HG03439 (cell line): ENCODE results near the gene ZNG1C.
"Not testable (repeated sequence)": the region's sequence is repeated elsewhere in the genome, so short reads cannot be mapped to it uniquely, and the experiment has no call there.

Experiments used
- ATAC-seq: cut with Tn5 transposase; IDR thresholded peaks from one replicate; pipeline ENCODE4 v1.9.1; 2021; ENCODE audit warnings: mild to moderate bottlenecking, moderate library complexity; ENCODE audit not compliant: unreplicated experiment

Gene ZNG1C

GRCh38 chr9:68241683-68242082 is at the start of gene ZNG1C:
Gene ZNG1C, plus strand, starts transcription at chr9:68241983. Its CDS starts 49 bp downstream, at chr9:68242032.
- not testable (repeated sequence) for ATAC-seq

- ATAC-seq: not testable (repeated sequence)
Measured at GRCh38 chr9:68242437-68242836, 654 bp downstream of the ZNG1C start.

GRCh38 chr9:68281041-68281440 is 39.3 kb downstream of the ZNG1C start:
- not testable (repeated sequence) for ATAC-seq

- ATAC-seq: not testable (repeated sequence)
Measured at GRCh38 chr9:68302567-68302966, 60.8 kb downstream of the ZNG1C start, which contains the start of gene FOXD4L3. Gene FOXD4L3, plus strand, starts transcription at chr9:68302867. Its CDS starts 85 bp downstream, at chr9:68302952.

- ATAC-seq: not testable (repeated sequence)
Measured at GRCh38 chr9:68303771-68304170, 62.0 kb downstream of the ZNG1C start.

- ATAC-seq: not testable (repeated sequence)
Measured at GRCh38 chr9:68304212-68304611, 62.4 kb downstream of the ZNG1C start.

GRCh38 chr9:68304777-68305176 is 63.0 kb downstream of the ZNG1C start:
- not testable (repeated sequence) for ATAC-seq

GRCh38 chr9:68305680-68306285 is 64.0 kb downstream of the ZNG1C start:
- ATAC-seq: not testable (repeated sequence)

GRCh38 chr9:68306391-68306964 is 64.7 kb downstream of the ZNG1C start:
- not testable (repeated sequence) for ATAC-seq

- ATAC-seq: not testable (repeated sequence)
Measured at GRCh38 chr9:68307127-68307526, 65.3 kb downstream of the ZNG1C start.

- not testable (repeated sequence) for ATAC-seq
Measured at GRCh38 chr9:68307654-68308053, 65.9 kb downstream of the ZNG1C start.

GRCh38 chr9:68311208-68311607 is 69.4 kb downstream of the ZNG1C start:
- not testable (repeated sequence) for ATAC-seq

- ATAC-seq: not testable (repeated sequence)
Measured at GRCh38 chr9:68318209-68318608, 76.4 kb downstream of the ZNG1C start.

GRCh38 chr9:68323749-68324148 is 82.0 kb downstream of the ZNG1C start:
- not testable (repeated sequence) for ATAC-seq

GRCh38 chr9:68324518-68324917 is 82.7 kb downstream of the ZNG1C start:
- not testable (repeated sequence) for ATAC-seq

GRCh38 chr9:68329106-68329505 is 87.3 kb downstream of the ZNG1C start:
- ATAC-seq: not testable (repeated sequence)

GRCh38 chr9:68330531-68331173 is 88.9 kb downstream of the ZNG1C start:
- ATAC-seq: not testable (repeated sequence)

- ATAC-seq: not testable (repeated sequence)
Measured at GRCh38 chr9:68332122-68332521, 90.3 kb downstream of the ZNG1C start.

- ATAC-seq: not testable (repeated sequence)
Measured at GRCh38 chr9:68335935-68336334, 94.2 kb downstream of the ZNG1C start.

- ATAC-seq: not testable (repeated sequence)
Measured at GRCh38 chr9:68336639-68337339, 95.0 kb downstream of the ZNG1C start.

- not testable (repeated sequence) for ATAC-seq
Measured at GRCh38 chr9:68338000-68338399, 96.2 kb downstream of the ZNG1C start.
